ENCODE results near the gene ZNF22.
A peak's percentile ranks its signal among the peaks of the same experiment; 100 is the strongest.

The ZNF22 gene

GRCh38 chr10:44978213-44978569 is 22.5 kb upstream of the ZNF22 start:
- no peak for DNase-seq

GRCh38 chr10:44978570-44979280 is 22.0 kb upstream of the ZNF22 start, which contains the start of gene DEPP1:
Gene DEPP1 (minus strand): TSS chr10:44978809. CDS start chr10:44978030, 779 bp downstream.
- DNase-seq, result peak; percentile 89

- no peak for DNase-seq
These were observed 21.2 kb upstream of the ZNF22 start for GRCh38 chr10:44979281-44980191.

- no peak for DNase-seq
These were observed 20.2 kb upstream of the ZNF22 start for GRCh38 chr10:44980309-44981171.

GRCh38 chr10:44981172-44982113 is 19.3 kb upstream of the ZNF22 start:
- DNase-seq, result no peak

GRCh38 chr10:44982114-44982460 is 18.6 kb upstream of the ZNF22 start:
- no peak for DNase-seq

- DNase-seq, result no peak
These were observed 18.2 kb upstream of the ZNF22 start for GRCh38 chr10:44982496-44982895.

- DNase-seq, result no peak
These were observed 17.4 kb upstream of the ZNF22 start for GRCh38 chr10:44983066-44983894.

GRCh38 chr10:44983895-44984278 is 16.8 kb upstream of the ZNF22 start:
- no peak for DNase-seq

GRCh38 chr10:44984671-44985101 is 16.0 kb upstream of the ZNF22 start:
- DNase-seq, result no peak

GRCh38 chr10:44985175-44985681 is 15.5 kb upstream of the ZNF22 start:
- no peak for DNase-seq

- no peak for DNase-seq
These were observed 14.5 kb upstream of the ZNF22 start for GRCh38 chr10:44986179-44986578.

- DNase-seq, result no peak
These were observed 14.1 kb upstream of the ZNF22 start for GRCh38 chr10:44986670-44987069.

- DNase-seq, result no peak
These were observed 11.7 kb upstream of the ZNF22 start for GRCh38 chr10:44988957-44989585.

- no peak for DNase-seq
These were observed 11.0 kb upstream of the ZNF22 start for GRCh38 chr10:44989597-44990301.

- no peak for DNase-seq
These were observed 10.4 kb upstream of the ZNF22 start for GRCh38 chr10:44990302-44990655.

- DNase-seq, result no peak
These were observed 9.8 kb upstream of the ZNF22 start for GRCh38 chr10:44990965-44991364.

- no peak for DNase-seq
These were observed 9.2 kb upstream of the ZNF22 start for GRCh38 chr10:44991571-44991970.

- no peak for DNase-seq
These were observed 8.5 kb upstream of the ZNF22 start for GRCh38 chr10:44992070-44992731.

Measured in DMS 273 treated with DMSO at 0.1 percent for 48 hours (cell line).